Measurements from ENCODE around the gene TSPAN9. TPM values are rescaled to one million over a fixed set of nuclear protein-coding genes. Genes with fewer than 3 reads are reported as not detected.
A peak's percentile ranks its signal among the peaks of the same experiment; 100 is the strongest.

Gene TSPAN9
- total and polyA plus RNA-seq, 10 of the 15 experiments (the other 5 are each of a cell fraction or from before 2014, with no cell fraction given) = 0.03 to 1.0 (median 0.12) TPM; not detected in 5

DNA sequence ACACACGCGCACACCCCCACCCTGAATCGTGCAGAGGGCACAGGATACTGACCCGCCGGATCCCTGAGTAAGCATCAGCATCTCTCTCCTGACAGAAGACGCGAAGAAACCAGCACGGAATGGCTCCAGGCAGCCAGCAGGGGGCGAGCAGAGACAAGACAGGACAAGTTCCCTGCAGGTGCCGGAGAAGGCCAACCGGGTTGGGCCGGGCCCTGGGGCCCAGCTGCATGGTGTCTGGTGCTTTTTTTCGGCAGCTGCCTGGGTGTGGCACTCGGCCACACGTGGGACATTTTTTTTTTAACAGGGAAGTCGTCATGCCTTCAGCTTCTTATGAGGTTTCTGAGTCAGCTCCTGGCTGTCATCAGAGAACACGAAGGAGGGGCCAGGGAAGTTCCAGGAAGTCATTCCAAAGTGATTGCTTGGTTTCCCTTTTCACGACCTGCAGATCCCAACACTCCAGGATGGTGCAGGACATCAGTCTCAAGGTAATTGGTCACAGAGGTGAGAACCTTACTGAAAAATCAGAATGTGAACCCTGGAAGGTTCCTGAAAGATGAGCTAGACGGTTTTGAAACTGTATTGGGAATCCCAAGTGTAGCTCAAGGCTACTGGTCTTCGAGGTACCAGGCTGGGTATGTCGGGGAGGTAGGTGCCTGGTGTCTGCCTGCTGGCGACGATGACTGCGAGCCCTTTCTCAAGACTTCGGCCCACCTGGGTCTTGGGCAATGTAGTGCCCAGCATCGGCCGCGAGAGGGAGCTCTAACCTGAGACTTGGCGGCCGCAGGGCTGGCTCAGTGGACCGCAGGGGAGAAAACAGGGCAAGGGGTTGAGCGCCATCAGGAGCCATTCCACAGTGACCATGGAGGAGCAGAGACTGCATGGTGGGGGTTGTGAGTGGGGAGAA lies 223.0 kb downstream of the TSPAN9 start (continued):
- TF ChIP-seq, protein P1, sequence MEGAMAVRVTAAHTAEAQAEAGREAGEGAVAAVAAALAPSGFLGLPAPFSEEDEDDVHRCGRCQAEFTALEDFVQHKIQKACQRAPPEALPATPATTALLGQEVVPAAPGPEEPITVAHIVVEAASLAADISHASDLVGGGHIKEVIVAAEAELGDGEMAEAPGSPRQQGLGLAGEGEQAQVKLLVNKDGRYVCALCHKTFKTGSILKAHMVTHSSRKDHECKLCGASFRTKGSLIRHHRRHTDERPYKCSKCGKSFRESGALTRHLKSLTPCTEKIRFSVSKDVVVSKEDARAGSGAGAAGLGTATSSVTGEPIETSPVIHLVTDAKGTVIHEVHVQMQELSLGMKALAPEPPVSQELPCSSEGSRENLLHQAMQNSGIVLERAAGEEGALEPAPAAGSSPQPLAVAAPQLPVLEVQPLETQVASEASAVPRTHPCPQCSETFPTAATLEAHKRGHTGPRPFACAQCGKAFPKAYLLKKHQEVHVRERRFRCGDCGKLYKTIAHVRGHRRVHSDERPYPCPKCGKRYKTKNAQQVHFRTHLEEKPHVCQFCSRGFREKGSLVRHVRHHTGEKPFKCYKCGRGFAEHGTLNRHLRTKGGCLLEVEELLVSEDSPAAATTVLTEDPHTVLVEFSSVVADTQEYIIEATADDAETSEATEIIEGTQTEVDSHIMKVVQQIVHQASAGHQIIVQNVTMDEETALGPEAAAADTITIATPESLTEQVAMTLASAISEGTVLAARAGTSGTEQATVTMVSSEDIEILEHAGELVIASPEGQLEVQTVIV (IDR thresholded peaks at IDR 0.05; ENCODE audit: borderline replicate concordance, partially characterized antibody) = no peak
- TF ChIP-seq SUPT20H (IDR thresholded peaks at IDR 0.05; ENCODE audit: borderline replicate concordance, control insufficient read depth, low read depth, low read length) (no peak), EGR1 (IDR thresholded peaks at IDR 0.05; ENCODE audit: borderline replicate concordance in 1 of 2, low read depth in 2 of 2, low read length in 2 of 2) (no peak), JUND (IDR thresholded peaks at IDR 0.05; ENCODE audit: low read depth, low read length) (0 out of 2 replicates have a peak, but pooled peaks have one; percentile 13), RAD21 (IDR thresholded peaks at IDR 0.05; ENCODE audit: insufficient read depth, low read depth, low read length) (peak; percentile 86), YY1 (IDR thresholded peaks at IDR 0.05; ENCODE audit: low read depth, low read length) (peak; percentile 45; the same call in 1 of the 2 replicates), ZNF384 (IDR thresholded peaks at IDR 0.05; ENCODE audit: borderline replicate concordance, low read depth, low read length) (peak; percentile 15; the same call in 1 of the 2 replicates), CREM (IDR thresholded peaks at IDR 0.05; ENCODE audit: low read depth) (peak; percentile 39)
